Large intestine (tissue), 3 donors: ENCODE results near the gene FHOD3. TPM values are rescaled to one million over a fixed set of nuclear protein-coding genes. Genes with fewer than 3 reads are reported as not detected.

ENCODE experiments used
- DNase-seq, 2 donors: peaks; one replicate each; pipeline versions ENCODE4 v3.0.0 to v3.0.0-alpha.2; 2013
- H3K27ac ChIP-seq: one replicate; pipeline ENCODE4 v1.5.1; 2013; ENCODE audit warnings: low read length
- H3K27me3 ChIP-seq: 2 replicates; pipeline ENCODE4 v1.6.1; 2013; ENCODE audit warnings: low read length; ENCODE audit not compliant: control insufficient read depth, insufficient read depth
- H3K36me3 ChIP-seq: 2 replicates; pipeline ENCODE4 v1.6.1; 2013; ENCODE audit warnings: low read length; ENCODE audit not compliant: control insufficient read depth, insufficient read depth
- H3K4me1 ChIP-seq: one replicate; pipeline ENCODE4 v1.6.1; 2013; ENCODE audit warnings: low read length; ENCODE audit not compliant: control insufficient read depth, insufficient read depth
- H3K4me3 ChIP-seq: one replicate; pipeline ENCODE4 v1.5.1; 2013; ENCODE audit warnings: low read length
- H3K9me3 ChIP-seq: one replicate; pipeline ENCODE4 v1.6.1; 2013; ENCODE audit warnings: mild to moderate bottlenecking, low read depth, low read length, moderate library complexity; ENCODE audit not compliant: control insufficient read depth
- WGBS: methylation state at CpG from one replicate; pipeline ENCODE4 v1.1.5; 2013; ENCODE audit warnings: low lambda C conversion rate; ENCODE audit not compliant: insufficient coverage; 5-methylcytosine and 5-hydroxymethylcytosine counted together
- polyA plus RNA-seq: library from polyadenylated mRNA; unstranded; fragments of 120-200 nt; gene quantifications from one replicate; pipeline ENCODE4 v1.2.1, GENCODE V29; 2013

The FHOD3 gene
- polyA plus RNA-seq, 1 donor = 10.5 TPM

DNA sequence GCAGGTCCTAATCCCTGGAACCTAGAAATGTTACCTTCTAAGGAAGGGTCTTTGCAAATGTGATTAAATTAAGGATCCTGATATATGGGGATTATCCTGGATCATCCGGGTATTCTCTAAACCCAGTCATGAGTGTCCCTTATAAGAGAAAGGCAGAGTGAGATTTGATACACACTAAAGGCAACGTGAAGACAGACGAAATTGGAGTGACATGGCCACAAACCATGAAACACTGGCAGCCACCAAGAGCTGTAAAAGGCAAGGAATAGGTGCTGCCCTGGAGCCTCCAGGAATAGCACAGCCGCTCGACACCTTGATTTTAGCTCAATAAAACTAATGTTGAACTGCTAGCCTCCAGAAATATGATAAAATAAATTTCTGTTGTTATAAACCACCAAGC, 486.3 kb downstream of the FHOD3 start:
- Histone ChIP-seq H3K9me3 (no peaks in the 10 kb centered on the region), H3K27ac (no peak overlapping the region), H3K36me3 (peaks cover 15% of the 10 kb centered on the region), H3K4me1 (no peaks in the 10 kb centered on the region), H3K4me3 (no peak overlapping the region), H3K27me3 (no peaks in the 10 kb centered on the region)
- WGBS = no CpG with 5 or more reads among the region's 5 CpGs
- DNase-seq = no peak

DNA sequence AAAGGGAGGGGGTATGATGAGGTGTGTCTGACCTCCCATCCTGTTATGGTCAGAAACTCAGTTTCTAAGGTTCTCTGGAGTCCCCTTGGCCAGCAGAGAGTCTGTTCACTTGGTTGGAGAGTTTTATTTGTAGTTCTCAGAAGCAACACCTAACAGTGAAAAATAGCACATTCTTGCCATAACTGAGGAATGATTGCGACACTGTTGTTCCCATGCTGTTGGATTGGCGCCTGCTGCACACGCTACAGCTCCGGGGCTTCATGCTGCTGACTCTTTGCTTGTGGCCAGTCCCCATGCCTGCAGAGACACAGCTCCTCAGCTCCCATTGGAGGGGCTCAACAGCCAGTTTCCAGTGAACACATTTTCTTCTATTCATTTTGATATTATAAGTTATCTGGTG, 489.2 kb downstream of the FHOD3 start:
- no peak for DNase-seq
- Histone ChIP-seq H3K4me1 (no peaks in the 10 kb centered on the region), H3K27me3 (no peaks in the 10 kb centered on the region), H3K27ac (no peak overlapping the region), H3K9me3 (no peaks in the 10 kb centered on the region), H3K36me3 (peaks cover 13% of the 10 kb centered on the region), H3K4me3 (no peak overlapping the region)
- no CpG with 5 or more reads among the region's 4 CpGs for WGBS

DNA sequence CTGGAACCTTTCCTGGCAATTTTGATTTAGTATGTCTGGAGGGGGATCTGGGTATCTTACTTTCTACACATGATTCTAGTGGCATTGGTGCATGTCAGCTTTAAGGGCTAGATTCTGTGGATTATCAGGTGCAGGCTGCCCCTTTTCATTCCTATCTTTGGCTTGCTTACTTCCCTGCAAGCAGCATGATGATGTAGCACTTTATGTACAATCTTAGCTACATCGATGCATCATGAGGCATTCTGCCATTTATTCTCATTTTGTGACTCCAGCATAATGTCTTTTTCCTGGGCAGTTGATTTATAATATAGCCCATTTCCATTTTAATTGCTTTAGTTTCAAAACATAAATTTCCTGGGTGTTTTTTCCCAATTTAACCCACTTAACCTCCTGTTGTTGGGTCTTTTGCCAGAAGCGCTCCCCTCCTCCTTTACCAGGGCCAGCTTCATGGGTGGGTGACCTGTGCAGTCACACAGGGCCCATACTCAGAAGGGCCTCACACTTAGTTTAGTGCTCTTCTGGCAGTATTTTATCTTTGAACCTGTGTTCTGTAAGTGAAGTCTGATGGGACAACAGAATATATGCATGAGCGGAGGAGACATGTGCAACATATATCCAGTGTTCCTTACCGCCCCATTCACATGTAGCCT, 495.2 kb downstream of the FHOD3 start:
- WGBS = 100% methylated on average over 1 of the region's 4 CpGs
- no peaks in the 10 kb centered on the region for H3K9me3 ChIP-seq
- DNase-seq = no peak
- H3K36me3 ChIP-seq = peaks cover 50% of the 10 kb centered on the region
- H3K4me1 ChIP-seq = no peaks in the 10 kb centered on the region
- H3K4me3 ChIP-seq = no peak overlapping the region
- H3K27me3 ChIP-seq = no peaks in the 10 kb centered on the region
- no peak overlapping the region for H3K27ac ChIP-seq

DNA sequence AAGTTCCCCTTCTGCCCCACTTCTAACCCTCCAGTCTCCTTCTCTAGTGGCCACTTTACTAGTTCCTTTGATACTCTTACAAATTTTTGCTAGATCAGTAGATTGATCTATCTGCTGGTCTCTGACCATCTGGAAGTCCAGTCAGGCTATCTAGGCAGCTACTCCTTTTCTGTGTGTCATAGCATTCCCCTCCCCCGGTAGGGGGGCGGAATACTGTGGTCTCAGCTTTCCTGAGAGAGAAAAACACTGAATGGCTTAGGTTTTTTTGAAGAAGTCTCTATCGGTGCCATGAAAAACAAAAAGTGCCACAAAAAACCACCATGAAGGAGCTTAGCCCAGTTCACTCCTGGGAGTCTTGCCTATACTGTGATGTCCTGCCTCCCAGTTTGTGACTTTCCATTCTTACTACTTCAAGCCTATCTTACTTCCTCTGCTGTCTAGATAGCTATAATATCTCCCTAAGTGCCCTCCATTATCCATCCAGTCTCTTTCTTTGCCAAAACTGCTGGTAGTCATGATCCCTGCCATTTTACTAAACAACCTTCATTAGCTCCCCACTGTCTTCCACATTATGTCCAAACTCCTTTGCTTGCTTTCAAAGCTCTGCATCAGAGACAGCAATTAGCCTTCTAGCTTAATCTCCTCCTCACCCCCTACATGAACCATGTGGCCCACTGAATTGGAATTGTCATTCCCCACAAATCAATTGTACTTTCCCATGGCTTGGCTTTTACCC, 501.4 kb downstream of the FHOD3 start:
- no peak overlapping the region for H3K27ac ChIP-seq
- no peak for DNase-seq
- H3K9me3 ChIP-seq = no peaks in the 10 kb centered on the region
- no peaks in the 10 kb centered on the region for H3K4me1 ChIP-seq
- no peaks in the 10 kb centered on the region for H3K27me3 ChIP-seq
- WGBS = 80% methylated on average over 1 of the region's 3 CpGs
- H3K36me3 ChIP-seq = peaks cover 76% of the 10 kb centered on the region
- H3K4me3 ChIP-seq = no peak overlapping the region

DNA sequence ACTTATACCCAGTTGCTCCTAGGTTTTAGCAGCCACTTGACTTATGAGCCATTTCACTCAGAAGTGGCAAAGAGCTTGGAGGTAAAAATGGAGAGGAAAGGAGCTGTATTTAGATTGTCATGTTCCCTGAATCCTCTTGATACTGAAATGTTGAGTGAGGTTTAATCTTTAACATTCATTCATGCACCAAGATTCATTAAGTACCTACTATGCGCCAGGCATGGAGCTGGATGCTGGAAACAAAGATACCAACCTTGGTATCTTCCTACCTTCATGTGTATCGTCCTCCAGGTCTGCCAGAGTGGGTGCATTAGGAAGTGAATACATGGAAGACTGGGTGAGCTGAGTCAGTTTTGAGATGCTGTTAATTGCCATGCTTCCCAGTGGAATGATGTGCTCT, 507.6 kb downstream of the FHOD3 start:
- Histone ChIP-seq H3K27me3 (no peaks in the 10 kb centered on the region), H3K36me3 (peaks cover 60% of the 10 kb centered on the region), H3K27ac (no peak overlapping the region), H3K4me3 (no peak overlapping the region), H3K4me1 (peaks cover 3% of the 10 kb centered on the region), H3K9me3 (no peaks in the 10 kb centered on the region)
- no peak for DNase-seq
- no CpG with 5 or more reads among the region's 2 CpGs for WGBS

DNA sequence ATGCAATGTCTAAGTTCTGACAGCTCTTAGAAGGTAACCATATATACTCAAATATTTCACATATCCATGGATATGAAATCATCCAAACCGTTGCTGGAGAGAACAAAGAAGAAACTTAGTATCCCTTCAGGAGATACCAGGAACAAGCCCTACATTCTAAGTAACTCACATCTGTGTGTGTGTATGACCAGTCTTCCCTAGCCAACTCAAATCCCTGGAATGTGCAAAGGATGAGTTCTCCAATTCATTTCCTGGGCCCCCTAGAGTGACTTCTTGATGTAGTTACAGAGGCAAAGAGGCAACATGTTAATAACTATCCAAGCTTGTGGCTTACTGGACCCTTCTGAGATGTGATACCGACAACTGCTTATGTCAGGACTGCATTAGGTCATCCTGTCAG, 511.2 kb downstream of the FHOD3 start:
- Histone ChIP-seq H3K27me3 (no peaks in the 10 kb centered on the region), H3K9me3 (no peaks in the 10 kb centered on the region), H3K36me3 (peaks cover 59% of the 10 kb centered on the region), H3K4me1 (peaks cover 3% of the 10 kb centered on the region), H3K27ac (no peak overlapping the region), H3K4me3 (no peak overlapping the region)
- DNase-seq = no peak
- no CpG with 5 or more reads among the region's 2 CpGs for WGBS

DNA sequence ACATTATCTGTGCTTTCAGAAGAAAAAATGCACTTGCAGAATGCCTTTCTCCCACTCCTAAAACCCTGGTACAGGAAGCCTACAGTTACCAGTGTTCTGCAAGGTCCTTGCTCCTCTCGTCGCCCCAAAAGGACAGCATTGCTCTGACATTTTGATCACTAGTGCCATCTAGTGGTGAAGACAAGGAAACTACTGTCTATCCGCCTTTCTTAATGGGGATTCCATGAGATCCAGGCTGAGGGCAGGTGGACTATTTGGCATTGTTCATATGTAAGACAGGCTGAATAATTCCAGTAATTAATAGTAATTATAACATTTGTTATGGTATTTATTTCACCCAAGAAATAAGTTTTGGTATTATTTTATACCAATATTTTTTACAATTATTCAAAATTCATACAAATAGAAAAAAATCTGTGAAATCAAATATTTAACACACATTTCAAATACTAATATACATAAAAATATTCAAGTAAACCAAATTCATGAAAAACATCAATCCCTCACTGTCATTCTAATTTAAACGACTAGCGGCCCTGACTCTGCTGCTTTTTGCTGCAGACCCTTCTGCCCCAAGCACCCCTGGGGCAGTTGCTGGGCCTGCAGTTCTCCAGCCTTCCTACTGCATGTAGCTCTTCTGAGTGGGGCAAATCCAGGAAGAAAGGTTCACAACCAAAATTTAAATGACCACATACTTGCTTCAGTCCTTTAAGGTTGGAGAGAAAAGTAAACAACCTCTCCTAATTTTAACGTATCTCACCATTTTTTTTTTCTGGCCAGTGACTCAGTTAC, 512.3 kb downstream of the FHOD3 start:
- 100% methylated on average over 1 of the region's 6 CpGs for WGBS
- Histone ChIP-seq H3K4me1 (peaks cover 3% of the 10 kb centered on the region), H3K36me3 (peaks cover 54% of the 10 kb centered on the region), H3K4me3 (no peak overlapping the region), H3K27ac (no peak overlapping the region), H3K9me3 (no peaks in the 10 kb centered on the region), H3K27me3 (no peaks in the 10 kb centered on the region)
- peak; percentile 37 to 49 for DNase-seq

DNA sequence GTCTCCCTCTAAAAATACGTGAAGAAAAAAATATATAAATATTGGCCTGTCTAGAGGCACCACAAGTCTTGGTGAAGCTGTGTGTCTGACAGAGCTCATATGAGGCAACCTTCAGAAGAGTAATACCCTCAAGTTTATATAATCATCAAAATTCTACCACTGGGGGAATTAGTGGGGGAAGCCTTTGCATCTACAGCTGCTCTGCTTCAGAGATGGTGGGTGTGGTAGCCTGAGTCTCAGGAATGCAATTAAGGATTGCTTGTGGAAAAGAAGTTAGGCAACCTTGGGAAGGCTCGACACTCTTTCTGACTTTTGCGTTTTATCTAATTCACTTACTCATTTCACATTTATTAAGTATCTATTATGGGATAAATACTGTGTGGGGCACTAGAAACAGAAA, 513.9 kb downstream of the FHOD3 start:
- DNase-seq = no peak
- Histone ChIP-seq H3K27me3 (no peaks in the 10 kb centered on the region), H3K36me3 (peaks cover 43% of the 10 kb centered on the region), H3K4me3 (no peak overlapping the region), H3K9me3 (no peaks in the 10 kb centered on the region), H3K27ac (no peak overlapping the region), H3K4me1 (peaks cover 3% of the 10 kb centered on the region)
- WGBS = 100% methylated on average over 1 of the region's 3 CpGs

DNA sequence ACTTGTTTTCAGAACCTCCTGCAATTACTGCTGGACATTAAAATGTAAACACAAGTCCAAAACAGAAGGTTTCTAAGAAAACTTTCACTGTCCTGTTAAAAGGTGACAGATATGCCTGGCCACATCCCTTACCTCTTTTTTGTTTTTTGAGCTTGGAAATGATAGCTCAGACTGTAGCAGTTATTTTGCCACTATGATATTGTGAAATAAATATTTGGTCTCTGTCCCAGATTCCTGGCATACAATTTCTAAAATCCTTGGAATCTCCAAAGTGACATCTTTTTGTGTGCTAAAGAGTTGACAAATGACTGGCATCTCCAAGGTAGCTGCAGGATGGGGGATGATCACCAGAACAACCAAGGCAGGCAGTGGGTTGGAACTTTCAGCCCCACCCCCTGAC, 514.4 kb downstream of the FHOD3 start:
- no peak overlapping the region for H3K27ac ChIP-seq
- H3K4me3 ChIP-seq = no peak overlapping the region
- H3K27me3 ChIP-seq = no peaks in the 10 kb centered on the region
- H3K9me3 ChIP-seq = no peaks in the 10 kb centered on the region
- DNase-seq = no peak
- H3K4me1 ChIP-seq = peaks cover 3% of the 10 kb centered on the region
- H3K36me3 ChIP-seq = peaks cover 43% of the 10 kb centered on the region

DNA sequence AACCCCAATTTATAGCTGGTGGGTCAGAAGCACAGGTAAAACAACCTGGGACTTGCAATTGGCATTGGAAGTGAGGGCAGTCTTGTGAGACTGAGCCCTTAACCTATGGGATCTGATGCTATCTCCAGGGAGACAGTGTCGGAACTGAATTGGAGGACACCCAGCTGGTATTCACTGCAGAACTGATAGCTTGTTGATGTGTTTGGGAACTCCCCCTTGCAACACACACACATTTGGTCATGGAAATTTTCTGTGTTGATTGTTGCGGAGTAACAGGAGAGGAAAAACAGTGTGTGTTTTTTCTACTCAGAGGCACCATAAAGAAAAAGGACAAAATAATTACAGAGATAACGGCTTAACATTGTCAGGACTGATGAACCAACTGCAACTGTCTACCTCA, 515.2 kb downstream of the FHOD3 start:
- no peak for DNase-seq
- Histone ChIP-seq H3K36me3 (peaks cover 43% of the 10 kb centered on the region), H3K9me3 (no peaks in the 10 kb centered on the region), H3K4me1 (peaks cover 3% of the 10 kb centered on the region), H3K4me3 (no peak overlapping the region), H3K27ac (no peak overlapping the region), H3K27me3 (no peaks in the 10 kb centered on the region)
- no CpG with 5 or more reads among the region's 3 CpGs for WGBS
